ENCODE measurements around the gene MRPS11. TPM values are rescaled to one million over a fixed set of nuclear protein-coding genes. Genes with fewer than 3 reads are reported as not detected.
"Not testable (repeated sequence)": the region's sequence is repeated elsewhere in the genome, so short reads cannot be mapped to it uniquely, and the experiment has no call there.

The MRPS11 gene
- total RNA-seq, 1 donor from 2014 or later = 28.9 TPM

DNA sequence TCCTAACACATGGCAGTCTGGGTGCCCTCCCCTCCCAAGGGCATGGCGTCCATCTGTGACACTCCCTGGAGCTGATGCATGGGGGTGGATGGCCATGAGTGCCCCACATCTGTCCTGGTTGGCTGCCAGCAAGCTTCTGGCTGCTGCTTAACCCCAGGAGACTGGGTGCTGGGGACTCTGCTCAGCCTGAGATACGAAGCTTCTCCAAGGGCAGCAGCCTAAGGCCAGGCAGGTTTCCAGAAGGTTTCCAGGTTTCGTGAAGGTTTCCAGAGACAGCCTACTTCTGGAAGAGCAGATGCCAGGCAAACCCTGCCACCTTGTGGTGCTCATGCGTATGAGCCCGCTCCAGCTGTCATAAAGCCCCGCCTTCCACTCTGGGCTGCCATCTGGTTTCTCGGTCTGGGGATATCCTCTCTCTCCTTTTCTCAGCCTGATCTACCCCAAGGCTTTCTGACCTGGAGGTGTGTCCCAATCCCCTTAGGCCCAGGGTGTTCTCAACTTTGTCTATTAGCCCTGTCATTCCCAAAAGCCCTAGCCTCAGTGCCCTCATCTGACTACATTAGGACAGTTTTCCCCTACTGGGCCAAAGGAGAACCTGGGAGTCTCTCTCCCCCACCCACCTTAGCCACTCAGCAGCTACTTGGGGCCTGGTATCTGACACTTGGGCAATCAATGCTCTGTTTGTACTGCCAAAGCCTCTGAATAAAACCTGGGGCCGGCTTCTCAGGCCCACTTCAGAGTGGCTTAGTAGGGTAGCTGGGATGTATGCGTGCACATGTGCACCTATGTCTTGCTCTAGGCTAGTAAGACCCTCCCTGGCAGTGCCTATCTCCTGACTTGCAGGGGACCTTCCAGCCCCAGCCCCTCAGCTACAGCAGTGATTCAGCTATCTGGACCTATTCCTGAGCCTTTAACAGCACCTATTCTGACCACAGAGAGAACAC, 12.4 kb upstream of the MRPS11 start:
- DNase-seq (ENCODE audit: extremely low read depth, low read depth, low spot score) = no peak

DNA sequence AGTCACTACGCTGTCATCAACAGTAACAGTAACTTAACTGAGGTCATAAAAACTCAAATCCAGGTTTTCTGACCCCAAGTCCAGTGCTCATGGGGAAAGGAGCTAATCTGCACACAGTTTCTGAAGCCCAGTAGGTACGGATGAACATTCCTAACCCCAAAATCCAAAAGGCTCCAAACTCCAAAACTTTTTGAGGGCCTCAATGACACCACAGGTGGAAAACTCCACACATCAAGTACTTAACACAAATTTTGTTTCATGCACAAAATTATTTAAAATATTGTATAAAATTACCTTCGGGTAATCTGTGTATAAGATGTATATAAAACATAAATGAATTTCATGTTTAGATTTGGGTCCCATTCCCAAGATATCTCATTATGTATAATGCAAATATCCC, 10.8 kb upstream of the MRPS11 start:
- no peak for DNase-seq (ENCODE audit: extremely low read depth, low read depth, low spot score)

DNA sequence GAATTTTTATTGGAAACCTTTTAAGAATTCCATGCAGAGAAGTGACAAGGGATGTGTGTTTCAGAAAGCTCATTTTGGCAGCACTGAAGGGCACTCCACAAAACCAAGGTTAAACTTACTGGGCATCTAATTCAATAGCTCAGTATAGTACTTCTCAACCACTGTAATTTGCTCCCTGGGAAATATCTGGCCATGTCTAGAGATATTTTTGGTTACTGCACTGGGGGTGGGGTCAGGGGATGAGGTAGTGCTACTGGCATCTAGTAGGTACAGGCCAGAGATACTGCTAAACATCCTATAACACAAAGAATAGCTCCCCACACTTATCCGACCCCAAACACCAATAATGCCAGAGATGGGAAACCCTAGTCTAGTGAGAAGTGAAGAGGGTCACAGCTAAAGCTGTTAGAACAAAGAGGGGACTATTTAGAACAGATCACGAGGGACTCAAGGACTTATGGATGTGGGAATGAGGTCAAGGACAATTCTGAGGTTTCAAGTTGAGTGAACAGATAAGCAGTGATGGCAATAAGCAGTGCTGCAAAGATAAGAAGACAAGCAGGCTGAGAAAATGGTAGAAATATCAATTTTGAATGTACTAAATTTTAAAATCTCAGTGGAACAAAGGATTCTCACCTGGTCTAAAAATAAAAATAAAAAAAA, 3.5 kb upstream of the MRPS11 start:
- DNase-seq (ENCODE audit: extremely low read depth, low read depth, low spot score) = no peak

DNA sequence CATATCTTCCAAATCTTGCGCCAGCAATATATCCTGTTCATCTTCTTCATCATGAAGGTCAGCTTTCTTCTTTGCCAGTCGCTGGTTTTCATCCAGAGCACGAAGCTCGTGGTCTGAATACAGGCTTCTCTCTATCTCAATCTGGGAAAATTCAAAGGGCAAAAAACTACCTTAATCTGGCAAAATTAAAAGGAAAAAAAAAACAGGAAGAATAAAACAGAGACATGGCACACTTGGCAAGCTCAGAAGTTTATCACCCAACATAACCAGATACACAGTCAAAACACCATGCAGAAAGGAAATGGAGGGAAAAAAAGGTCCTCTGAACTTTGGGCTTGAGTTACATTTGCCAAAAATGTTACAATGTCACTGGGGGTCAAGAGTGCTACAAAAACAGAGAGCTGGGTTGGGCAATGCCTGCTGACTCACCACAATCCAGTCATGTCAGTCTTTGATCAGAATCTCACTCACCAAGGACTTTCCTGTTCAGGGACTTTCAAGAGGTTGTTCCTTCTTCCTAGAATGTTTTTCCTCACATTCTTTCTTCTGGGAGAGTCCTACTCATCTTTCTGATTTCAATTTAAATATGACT, 1.8 kb upstream of the MRPS11 start:
- no peak for DNase-seq (ENCODE audit: extremely low read depth, low read depth, low spot score)

DNA sequence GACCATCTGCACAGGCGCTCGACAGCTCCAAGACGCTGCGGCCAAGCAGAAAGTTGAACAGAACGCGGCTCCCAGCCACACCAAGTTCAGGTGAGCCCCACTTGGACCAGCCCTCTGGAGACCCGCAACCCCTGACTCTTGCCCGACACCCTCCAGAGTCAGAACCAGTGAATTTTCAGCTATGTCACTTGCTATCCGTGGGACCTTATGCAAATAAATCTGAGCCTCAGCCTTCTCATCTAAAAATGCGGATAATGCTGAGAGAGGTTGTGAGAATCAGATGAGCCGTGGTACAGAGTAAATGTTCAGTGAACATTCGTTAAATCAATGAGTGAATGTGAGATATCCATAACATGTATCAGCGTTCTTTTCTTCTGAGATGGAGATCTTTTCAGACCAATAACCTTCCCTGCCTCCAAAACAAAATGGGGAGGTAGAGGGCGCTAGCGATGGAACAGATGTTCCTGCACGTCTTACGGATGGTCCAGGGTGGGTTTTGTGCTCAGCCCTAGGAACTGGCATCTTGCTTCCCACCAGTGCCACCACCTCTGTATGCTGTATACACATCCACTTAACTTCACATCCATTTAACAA, 524 bp downstream of the MRPS11 start:
- no peak for DNase-seq (ENCODE audit: extremely low read depth, low read depth, low spot score)

DNA sequence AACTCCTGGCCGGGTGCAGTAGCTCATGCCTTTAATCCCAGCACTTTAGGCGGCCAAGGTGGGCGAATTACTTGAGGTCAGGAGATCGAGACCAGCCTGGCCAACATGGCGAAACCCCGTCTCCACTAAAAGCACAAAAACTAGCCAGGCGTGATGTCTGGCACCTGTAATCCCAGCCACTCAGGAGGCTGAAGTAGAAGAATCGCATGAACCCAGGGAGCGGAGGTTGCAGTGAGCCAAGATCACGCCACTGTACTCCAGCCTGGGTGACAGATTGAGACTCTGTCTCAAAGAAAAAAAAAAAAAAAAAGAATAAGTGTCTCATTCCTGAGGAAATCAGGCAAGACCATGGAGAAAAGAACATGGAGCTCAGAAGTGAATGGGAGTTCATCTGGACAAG, 1.2 kb downstream of the MRPS11 start:
- not testable (repeated sequence) for DNase-seq (ENCODE audit: extremely low read depth, low read depth, low spot score)

DNA sequence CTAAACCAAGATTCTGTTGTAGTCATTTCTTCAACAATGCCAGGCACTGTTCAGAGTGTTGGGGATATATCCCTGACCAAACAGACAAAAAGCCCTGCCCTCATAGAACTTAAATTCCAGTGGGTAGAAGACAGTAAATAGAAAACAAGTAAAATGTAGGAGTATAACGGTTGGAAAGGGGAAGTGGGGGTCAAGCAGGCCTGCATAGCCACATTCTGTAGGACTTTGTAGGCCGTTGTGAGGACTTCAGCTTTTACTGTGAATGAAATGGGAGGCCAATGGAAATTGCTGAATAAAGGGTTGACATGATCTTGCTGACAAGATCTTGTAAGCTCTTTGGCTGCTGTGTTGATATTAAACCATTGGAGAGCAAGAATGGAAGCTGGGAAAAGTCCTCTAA, 1.8 kb downstream of the MRPS11 start:
- no peak for DNase-seq (ENCODE audit: extremely low read depth, low read depth, low spot score)

DNA sequence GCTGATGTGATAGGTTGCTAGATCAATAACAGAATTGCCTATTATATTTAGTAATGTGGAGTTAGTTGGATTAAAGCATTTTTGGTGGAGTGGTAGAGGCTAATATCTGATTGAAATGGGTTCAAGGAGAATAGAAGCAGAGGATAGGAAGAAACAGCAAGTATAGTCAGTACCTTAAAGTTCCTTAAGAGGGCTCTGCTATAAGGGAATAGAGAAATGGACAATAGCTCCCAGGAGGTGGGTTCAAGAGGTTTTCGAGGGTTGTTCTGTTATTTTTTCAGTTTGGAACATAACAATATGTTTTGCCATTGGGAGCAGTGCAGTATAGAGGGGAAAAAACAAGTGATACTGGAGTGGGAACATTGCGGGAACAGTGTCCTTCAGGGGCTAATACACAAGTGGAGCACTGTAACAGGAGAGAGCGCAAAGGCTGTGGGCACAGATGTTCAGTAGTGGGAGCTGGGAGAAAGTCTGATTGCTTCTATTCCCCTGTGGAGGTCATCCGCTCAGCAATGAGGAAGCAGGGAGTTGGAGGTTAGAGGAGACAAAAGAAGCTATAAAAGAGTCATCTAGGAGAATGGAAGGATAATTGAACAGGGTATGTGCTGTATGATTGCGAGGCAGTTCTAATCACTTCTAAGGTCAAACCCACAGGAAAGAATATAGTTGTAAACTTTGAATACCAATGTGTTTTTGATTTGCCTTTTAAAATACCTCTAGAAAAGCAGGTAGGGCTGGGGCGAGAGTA, 3.3 kb downstream of the MRPS11 start:
- no peak for DNase-seq (ENCODE audit: extremely low read depth, low read depth, low spot score)

DNA sequence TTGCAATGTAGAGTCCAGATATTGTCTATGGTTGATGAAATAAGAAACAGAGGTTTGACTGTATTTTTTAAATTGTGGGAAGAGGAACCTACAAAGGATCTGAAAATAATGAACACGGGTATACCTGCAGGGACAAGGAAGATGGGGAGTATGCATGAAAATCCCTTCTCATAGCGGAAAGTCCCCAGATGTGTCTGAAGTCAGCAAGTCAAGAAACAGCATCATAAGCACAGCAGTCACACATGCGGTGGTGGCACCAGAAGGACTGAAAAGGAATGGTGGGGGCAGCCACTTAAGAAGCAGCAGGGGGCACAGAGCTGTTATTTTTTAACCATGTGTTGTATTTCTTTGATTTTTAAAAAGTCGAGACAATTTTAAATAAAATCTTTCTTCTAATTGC, 4.7 kb downstream of the MRPS11 start:
- no peak for DNase-seq (ENCODE audit: extremely low read depth, low read depth, low spot score)

DNA sequence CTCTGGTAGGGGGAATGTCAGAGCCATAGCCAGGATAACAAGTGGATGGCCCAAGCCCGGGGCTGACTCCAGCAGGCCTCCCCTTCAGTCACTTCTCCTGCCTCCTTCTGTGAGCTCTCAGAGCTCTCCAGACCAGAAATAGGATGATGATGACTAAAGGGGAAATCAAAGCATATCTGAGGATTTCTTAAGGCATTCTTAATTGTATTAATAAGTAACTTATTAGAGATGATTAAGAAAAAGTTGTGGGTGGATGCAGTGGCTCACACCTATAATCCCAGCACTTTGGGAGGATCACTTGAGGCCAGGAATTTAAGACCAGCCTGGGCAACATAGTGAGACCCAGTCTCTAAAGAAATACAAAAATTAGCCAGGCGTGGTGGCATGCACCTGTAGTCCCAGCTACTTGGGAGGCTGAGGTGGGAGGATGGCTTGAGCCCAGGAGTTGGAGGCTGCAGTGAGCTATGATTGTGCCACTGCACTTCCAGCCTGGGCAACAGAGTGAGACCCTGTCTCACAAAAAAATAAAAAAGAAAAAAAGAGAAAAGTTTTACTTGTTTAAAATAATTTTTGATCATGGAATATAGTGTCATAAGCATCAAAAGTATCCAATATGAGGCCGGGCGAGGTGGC, 6.3 kb downstream of the MRPS11 start:
- not testable (repeated sequence) for DNase-seq (ENCODE audit: extremely low read depth, low read depth, low spot score)

DNA sequence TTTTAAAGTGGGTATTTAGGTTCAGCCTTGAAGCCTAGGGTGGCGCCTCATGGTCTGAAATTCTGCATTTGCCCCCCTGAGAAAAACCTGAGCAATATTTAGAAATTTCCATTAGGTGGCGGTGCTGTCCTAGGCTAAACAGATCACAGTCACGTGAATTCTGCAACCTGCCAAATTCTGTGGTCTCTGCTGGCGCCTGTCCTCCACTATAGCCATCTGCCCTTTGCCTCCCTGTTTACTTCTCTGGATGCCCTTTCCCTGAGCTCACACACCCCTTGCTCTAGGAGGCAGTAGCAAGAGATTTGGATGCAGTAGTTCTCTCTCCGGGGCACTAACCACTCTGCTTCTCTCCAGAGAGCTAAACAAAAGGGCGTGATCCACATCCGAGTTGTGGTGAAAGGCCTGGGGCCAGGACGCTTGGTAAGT, 9.1 kb downstream of the MRPS11 start:
- no peak for DNase-seq (ENCODE audit: extremely low read depth, low read depth, low spot score)

DNA sequence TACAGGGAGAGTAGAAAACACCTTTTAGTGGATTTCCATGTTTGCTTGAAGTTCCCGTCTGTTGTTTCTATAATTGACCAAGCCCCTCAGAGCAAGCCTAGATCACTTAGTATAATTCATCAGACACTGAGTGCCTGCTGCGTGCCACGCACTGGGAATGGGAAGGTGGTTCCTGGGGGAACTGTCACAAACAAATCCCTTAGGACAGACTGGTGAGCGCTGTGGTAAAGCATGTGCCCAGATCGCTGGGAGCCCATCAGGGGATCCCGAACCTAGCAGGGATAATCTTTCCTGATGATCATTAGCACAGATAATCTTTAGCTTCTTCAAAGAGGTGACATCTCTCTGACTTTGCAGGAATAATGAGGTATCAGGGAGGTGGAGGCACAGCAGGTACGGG, 9.6 kb downstream of the MRPS11 start:
- no peak for DNase-seq (ENCODE audit: extremely low read depth, low read depth, low spot score)

DNA sequence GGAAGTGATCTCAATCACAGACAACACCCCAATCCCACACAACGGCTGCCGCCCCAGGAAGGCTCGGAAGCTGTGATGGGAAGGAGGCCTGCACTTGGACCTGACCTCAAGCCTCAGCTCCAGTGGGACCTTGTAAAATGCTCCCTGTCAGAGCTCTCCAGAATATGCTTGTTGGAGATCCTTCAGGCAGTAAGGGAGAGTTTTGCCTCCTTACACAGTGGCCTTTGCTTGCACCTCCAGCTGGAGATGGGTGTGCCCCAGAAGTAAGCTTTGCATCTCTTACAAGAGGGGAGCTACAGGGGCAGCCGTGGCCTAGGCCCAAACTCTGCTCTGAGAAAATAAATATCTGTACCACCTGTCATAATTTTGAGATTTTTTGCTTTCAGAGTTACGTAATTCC, 10.4 kb downstream of the MRPS11 start:
- no peak for DNase-seq (ENCODE audit: extremely low read depth, low read depth, low spot score)

DNA sequence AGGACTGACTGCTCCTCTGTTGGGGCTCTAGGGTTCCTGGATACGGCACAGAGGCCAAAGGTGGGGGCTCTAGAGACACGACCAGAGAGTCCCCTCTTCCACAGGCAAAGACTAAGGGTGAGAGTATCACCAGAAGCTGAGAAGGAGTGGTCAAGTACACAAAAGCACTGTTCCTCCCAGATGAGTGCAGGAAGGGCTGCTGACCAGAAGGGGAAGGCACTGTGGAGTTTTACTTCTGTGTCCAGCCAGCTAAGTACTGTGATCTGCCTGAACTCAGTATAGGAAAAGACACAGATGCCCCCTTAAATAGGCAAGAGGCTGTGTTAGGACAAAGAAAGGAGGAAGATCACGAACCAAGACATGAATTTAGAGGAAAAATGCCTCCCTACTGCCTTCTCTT, 11.7 kb downstream of the MRPS11 start:
- DNase-seq (ENCODE audit: extremely low read depth, low read depth, low spot score) = no peak

DNA sequence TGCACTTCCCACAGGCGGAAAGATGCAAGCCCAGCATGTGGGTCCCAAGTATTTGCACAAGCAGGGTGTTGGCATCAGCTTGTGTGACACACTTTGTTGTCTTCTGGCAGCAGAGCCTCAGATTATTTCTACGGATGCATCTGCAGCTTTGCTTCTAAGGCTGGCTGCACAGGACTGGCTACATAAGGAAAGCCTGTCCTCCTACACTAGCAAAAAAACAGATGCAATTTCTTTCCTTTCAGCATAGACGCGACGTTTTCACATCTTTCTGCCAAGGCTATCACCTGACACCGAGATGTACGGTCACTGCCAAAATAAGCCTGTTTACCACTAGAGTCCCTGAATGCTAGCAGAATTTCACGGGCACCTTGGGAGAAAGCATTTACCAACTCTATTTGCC, 13.5 kb downstream of the MRPS11 start:
- no peak for DNase-seq (ENCODE audit: extremely low read depth, low read depth, low spot score)

DNA sequence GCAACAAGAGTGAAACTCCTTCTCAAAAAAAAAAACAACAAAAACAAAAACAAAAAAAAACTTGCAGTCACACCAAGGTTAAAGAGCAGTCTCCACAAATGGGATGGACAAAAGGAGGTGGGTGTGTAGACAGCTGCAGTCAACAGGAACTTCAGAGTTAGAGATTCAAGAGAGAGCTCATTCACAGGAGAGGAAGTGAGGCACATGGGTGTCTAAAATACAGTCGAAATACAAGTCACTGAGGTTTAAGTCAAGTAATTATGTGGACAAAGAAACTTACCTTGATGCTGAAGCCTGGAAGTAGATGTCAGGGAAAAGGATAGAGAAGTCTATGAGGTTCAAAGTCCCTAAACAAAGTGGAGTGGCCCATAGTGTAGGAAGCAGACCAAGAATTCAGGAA, 14.8 kb downstream of the MRPS11 start:
- DNase-seq (ENCODE audit: extremely low read depth, low read depth, low spot score) = no peak

DNA sequence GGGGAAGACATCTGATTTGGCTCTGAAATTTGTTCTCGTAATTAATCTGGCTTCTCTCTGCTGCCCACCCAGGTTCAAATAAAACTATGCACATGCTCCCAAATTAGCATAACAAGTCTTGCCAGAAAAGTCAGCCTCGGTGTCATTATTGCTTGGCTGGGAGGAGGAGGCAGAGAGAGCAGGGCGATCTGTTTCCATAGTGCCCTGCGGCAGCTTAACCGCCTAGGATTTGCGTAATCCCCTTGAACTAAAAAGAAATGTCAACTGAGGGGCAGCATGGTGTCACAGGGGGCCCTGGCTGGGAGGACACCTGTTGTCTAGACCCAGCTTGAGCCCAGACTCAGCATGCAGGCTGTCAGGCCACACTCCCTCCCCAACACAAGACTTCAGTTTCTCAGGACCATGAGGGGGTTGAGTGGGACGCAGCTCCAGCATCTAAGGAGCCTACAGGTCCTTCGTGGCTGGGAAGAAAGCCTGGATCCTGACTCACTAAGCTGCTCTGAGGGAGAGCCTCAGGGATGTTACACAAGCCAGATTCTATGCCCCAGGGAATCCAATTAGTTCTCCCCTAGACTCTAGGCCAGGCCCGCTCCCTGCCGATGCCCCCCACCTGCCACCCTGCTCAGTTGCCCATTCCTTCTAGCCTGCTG, 17.3 kb downstream of the MRPS11 start:
- no peak for DNase-seq (ENCODE audit: extremely low read depth, low read depth, low spot score)

DNA sequence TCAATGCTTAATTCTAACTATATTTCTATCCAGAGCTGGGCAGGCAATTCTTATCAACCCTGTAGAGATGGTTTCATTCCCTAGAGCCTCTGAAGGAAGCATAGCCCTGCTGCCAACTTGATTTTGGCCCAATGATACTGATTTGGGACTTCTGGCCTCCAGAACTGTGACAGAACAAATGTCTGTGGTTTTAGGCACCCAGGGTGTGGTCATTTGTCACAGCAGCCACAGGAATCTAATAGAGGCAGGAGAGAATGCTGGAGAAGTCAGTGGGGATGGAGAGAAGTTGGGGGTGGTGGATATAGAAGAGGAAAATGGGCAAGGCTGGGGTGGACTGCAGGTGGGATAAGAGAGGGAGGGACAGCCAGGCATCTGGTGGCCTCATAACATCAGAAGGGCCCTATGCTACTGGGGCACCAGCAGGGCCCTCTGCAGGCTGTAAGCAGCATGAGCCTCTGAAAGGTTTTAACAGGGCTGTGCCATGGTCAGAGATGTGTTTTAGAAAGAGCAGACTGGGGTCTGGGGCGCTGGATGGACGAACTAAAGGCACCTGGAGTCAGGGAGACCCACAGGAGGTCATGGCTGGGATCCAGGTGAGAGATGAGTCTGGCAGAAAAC, 19.8 kb downstream of the MRPS11 start:
- DNase-seq (ENCODE audit: extremely low read depth, low read depth, low spot score) = no peak

DNA sequence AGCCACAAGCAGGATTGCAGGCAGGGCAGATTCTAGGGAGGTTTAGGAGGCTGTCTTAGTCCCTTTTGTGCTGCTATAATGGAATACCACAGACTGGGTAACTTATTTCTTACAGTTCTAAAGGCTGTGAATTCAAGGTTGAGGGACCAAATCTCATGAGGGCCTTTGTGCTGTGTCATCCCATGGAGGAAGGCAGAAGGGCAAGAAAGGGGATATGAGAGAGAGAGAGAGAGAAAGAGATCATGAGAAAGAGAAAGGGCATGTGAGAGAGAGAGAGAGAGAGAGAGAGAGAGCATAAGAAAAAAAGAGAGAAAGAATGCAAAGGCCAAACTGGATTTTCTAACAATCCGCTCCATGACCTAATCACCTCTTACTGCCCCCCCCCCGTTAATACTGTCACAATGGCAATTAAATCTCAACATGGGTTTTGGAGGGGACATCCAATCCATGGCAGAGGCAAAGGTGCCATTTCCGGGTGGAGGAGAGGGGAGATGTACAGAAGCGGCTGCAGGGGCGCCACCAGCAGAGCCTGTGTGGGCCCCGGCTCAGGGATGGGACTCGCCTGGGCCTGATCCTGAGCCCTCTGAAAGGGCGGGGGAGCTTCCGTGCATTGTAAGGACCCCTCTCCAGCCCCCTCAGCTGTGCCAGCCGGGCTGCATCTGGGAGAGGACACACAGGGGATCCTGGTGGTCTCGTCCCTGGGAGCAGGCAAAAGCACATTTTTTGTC, 20.5 kb downstream of the MRPS11 start:
- DNase-seq (ENCODE audit: extremely low read depth, low read depth, low spot score) = no peak

Data from glomerular endothelial cell (primary cell).